Germinal center (tissue), 1 donor: Measurements from ENCODE around the gene SUGCT.
"Not testable (repeated sequence)": the region's sequence is repeated elsewhere in the genome, so short reads cannot be mapped to it uniquely, and the experiment has no call there.

ENCODE experiments used
- DNase-seq: peaks from one replicate; pipeline ENCODE4 v3.0.0; 2012; ENCODE audit warnings: mixed read lengths, low spot score

The SUGCT gene

DNA sequence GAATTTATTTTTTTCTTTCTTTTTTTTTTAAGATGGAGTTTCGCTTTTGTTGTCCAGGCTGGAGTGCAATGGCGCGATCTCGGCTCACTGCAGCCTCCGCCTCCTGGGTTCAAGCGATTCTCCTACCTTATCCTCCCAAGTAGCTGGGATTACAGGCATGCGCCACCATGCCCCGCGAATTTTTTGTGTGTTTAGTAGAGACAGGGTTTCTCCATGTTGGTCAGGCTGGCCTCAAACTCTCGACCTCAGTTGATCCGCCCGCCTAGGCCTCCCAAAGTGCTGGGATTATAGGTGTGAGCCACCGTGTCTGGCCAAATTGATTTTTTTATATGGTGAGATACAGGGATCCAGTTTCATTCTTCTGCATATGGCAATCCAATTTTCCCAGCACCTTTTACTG, 5.1 kb downstream of the SUGCT start:
- DNase-seq: not testable (repeated sequence)

DNA sequence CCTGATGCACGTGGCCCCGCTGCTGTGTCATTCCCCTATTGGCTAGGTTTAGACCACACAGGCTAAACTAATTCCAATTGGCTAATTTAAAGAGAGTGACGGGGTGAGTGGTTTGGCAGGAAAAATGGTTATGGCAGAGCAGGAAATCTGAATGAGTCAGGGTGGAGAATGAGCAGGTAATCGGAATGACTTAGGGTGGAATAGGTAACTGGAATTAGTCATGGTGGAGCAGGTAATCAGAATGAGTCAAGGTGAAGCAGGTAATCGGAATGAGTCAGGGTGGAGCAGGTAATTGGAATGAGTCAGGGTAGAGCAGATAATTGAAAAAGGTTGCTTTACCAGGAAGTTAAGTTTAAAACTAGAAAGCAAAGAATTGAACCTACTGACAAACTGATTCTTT, 7.1 kb downstream of the SUGCT start:
- DNase-seq: not testable (repeated sequence)

DNA sequence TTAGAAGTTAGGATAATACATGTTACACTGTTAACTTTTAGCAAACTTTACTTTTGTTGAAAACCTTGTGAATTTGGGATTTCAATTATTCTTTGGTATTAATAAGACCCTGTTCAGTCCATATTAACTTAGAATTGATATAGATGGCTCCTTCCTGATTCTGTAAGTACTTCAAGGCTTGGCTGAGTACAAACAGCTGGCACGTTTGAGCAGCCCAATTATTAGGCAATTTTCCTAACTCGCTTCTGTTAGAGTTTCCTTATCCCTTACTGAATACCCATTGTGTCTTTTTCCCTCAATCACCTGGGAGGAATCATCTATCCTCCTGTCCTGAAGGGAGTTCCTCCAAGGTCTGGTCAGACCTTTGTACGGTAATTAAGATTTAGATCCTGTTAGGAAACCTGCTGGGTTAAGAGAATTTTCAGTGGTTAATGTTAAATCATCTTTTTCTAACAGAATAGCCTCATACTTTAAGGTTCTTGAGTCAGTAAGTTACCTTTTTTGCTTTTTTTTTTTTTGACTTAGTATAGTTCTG, 10.9 kb downstream of the SUGCT start:
- not testable (repeated sequence) for DNase-seq

DNA sequence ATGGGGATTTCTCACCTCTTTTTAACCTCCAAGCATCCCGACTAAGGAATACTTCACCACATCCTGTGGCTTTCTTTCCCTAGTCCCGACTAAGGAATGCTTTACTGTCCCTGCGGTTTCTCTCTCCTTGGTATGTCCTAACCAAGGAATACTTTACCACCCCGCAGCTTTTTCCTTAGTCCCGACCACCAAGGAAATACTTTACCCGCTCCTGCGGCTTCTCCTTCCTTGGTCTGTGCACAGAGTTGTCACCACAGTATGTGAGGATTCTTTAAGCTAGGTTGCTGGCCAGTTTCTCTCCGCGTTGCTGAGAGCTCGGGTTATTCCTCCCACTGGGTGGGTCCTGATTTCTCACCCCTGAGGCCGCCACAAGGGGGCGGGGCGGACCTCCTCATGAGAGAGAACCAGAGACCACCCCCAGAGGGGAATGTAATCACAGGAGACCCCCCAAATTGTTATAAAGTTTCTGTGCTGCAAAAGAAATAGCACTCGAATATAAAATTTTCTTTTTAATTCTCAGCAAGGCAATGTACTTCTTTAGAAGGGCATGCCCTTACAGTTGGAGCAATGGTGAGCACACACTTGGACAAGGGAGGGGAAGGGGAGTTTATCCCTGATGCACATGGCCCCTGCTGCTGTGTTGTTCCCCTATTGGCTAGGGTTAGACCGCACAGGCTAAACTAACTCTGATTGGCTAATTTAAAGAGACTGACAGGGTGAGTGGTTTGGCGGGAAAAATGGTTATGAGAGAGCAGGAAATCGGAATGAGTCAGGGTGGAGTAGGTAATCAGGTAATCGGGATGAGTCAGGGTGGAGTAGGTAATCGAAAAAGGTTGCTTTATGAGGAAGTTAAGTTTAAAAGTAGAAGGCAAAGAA, 12.8 kb downstream of the SUGCT start:
- no peak for DNase-seq

DNA sequence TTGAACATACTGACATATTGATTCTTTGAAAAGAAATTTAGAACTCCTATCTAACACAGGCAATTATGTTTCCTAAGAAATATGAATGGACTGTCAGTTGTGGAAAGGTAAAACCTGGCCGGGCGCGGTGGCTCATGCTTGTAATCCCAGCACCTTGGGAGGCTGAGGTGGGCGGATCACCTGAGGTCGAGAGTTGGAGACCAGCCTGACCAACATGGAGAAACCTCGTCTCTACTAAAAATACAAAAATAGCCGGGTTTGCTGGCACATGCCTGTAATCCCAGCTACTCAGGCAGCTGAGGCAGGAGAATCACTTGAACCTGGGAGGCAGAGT, 13.4 kb downstream of the SUGCT start:
- not testable (repeated sequence) for DNase-seq

DNA sequence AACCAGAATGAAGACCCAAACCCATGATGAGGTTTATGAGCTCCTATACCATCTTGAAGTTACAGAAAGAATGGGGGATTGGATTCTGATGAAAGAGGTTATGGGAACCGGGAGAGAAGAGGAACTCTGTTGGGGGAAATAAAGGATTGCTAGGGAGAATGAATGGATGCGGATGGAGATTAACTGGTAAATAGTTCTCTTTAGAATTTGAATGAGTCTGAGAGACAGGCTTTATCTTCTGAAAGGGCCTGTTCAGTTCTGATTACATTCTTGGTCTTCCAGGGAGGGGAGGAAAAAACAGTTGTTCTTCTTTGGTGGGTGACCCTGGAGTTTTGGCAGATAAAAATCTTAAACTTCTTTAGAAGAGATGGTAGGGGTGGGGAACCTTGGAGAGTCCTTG, 13.9 kb downstream of the SUGCT start:
- DNase-seq: no peak

DNA sequence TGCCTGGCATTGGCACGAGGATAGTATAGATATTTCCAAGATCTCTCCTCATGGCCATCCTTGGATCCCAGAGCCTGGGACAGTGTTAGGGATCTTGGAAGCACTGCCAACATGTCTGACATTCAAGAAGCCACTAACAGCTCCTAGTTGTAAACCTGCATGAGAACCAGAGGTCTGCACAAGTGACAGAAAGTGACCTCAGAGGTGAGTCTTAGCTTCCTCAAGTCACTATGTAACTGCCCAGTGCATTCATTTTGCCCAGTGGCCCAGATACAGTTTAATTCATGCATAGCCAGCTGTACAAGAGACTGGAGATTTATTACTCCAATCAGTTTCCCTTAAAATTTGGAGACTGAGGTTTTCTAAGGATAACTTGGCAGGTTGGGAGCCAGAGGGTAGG, 16.7 kb downstream of the SUGCT start:
- no peak for DNase-seq

DNA sequence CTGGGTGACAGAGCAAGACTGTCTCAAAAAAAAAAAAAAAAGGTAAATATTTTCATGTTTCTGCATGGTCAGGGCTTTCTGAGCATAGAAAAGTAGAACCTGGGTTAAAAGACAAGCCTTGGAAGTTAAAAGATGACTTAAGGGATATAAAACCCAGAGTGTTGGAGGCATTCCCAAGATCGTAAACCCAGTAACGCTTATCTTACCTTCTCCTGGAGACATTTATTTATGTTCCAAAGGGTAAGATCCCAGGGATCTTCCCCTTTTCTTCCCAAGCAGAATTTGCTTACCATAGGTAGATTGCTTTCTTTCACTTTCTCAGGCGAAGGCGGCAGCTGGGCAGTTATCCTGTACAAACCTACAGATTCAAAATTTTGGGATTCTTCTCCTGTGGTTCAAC, 22.2 kb downstream of the SUGCT start:
- no peak for DNase-seq

DNA sequence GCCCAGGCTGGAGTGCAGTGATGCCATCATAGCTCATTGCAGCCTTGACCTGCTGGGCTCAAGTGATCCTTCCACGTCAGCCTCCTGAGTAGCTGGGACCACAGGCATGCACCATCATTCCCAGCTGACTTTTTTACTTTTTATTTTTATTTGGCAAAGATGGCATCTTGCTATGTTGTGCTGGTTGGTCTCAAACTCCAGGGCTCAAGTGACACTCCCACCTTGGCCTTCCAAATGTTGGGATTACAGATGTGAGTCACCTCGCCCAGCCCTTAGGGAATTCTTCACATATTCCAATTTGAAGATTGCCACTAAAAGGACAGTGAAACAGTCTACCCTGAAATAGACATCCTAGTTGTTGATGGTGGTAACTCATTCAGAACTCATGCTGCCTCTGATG, 27.7 kb downstream of the SUGCT start:
- no peak for DNase-seq

DNA sequence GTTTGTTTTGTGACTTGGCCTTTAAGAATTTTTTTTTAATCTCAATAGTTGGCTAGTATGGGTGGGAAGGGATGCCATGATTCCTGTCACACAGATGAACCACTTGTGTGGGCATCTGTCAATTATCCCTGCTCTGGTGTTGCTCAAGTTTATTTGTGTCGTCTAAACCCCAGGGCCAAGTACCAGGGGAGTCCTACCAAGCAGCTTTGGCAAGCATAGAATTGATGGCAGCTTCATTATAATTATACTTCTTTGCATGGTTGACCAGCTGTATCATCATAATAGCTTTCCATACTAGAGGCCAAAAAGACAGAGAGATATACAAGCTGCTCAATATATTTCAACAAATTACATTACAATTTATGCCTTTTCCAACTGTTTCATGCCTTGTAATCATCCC, 30.4 kb downstream of the SUGCT start:
- DNase-seq: no peak

DNA sequence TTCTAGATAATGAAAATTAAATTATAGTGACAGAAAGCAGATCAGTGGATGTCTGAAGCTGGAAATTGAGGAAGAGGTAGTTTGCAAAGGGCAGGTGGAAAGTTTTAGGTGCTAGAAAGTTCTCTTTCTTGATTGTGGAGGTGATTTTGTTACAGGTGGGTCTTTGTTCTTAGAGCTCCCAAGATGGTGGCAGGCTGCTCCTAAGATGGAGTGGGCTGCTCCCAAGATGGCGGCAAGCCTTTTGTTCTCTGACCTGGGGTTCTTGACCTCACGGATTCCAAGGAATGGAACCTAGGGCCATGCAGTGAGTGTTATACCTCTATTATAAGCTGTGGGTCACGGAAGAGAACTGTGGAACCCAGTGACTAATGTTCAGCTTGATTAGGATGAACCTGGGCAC, 32.5 kb downstream of the SUGCT start:
- no peak for DNase-seq

DNA sequence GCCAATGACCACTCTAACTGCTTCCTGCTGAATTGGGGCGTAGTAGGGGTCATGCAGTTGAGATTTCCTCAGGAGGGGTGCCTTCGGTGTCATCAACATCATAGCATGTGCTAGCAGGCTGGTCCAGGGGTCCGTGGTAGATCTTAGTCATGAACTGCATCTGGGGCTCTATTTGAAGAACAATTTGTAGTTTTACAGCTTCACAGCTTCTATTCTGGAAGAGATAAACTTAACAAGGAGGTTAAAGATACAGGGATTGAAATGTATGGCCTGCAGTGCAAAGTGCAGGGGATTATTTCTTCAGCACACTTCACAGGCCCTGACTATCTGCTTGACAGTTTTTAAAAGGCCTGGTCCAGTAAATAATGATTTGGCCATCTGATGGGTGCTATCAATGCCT, 33.5 kb downstream of the SUGCT start:
- DNase-seq: not testable (repeated sequence)

DNA sequence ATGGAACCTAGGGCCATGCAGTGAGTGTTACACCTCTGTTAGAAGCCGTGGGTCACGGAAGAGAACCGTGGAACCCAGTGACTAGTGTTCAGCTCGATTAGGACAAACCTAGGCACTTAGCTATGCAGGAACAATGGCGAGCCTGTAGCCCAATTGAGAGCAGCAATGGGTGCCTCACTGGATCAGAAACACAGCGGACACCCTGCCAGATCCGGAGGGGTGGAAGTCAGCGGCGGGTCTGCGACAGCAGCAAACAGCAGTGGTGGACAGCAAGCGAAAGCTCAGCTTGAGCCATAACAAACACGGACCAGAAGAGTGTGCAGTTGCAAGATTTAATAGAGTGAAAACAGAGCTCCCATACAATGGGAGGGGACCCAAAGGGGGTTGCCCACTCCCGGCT, 38.3 kb downstream of the SUGCT start:
- DNase-seq: not testable (repeated sequence)

DNA sequence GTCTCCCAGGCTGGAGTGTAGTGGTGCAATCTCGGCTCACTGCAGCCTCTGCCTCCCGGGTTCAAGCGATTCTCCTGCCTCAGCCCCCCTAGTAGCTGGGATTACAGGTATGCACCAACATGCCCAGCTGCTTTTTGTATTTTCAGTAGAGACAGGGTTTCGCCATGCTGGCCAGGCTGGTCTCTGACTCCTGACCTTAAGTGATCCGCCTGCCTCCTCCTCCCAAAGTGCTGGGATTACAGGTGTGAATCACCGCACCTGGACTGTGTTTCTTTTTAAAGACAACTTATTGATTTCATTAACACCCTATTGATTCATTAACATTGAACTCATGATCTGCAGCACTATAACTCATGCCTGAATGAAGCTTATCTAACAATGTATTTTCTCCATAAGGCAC, 40.5 kb downstream of the SUGCT start:
- DNase-seq: not testable (repeated sequence)

DNA sequence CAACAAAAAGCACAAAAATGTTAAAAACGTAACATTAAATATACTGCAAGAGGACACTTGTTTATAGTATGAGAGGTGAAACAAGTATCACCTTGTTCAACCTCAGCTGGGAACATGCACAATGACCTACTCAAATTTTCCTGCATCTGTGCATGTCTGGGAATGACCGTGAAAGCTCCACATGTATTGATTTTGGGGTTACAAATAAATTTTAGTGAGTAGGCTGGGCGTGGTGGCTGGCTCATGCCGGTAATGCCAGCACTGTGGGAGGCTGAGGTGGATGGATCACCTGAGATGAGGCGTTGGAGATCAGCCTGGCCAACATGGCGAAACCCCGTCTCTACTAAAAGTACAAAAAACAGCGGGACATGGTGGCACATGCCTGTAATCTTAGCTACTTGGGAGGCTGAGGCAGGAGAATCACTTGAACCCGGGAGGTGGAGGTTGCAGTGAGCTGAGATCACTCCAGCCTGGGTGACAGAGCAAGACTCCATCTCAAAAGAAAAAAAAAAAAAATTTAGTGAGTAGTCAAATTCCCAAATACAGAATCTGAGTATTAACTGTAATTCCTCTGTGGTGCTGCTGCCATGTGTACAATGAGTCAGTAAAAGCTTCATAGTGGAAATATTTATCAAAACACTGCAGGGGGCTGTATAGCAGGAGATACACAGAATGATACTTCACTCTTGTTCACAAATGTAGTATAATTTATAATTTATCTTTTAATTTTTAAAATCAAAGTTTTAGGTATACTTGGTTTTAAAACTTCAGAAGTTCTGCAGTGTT, 41.1 kb downstream of the SUGCT start:
- no peak for DNase-seq

DNA sequence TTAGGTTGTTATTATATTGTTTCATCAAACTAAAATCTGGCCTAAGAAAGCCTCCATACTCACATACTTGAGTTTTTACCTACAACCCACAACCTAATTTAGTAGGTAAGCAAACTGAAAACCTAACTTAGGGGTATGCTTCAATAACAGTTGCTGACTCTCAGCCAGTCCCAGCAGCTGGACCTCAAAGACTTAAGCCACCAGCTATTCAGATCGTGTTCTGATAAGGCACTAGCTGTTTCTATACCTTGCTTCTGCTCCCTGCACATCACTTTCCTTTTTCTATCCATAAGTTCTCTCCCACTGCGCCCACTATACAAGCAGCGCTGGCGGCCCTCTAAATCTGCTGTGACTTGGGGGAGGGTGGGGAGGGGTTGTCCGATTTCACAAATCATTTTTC, 42.3 kb downstream of the SUGCT start:
- DNase-seq: no peak

DNA sequence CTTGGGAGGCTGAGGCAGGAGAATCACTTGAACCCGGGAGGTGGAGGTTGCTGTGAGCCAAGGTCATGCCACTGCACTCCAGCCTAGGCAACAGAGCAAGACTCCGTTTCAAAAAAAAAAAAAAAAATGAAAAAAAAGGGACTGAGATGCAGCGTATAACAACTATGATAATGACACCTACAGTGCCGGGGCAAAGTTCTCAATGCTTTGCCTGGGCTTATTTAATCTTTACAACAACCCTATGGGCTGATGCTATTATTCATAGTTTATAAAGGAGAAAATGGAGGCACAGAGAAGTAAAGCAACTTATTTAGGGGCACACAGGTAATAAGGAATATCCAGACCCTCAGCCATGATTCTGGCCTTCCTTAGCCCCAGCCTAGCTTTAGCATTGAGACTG, 47.6 kb downstream of the SUGCT start:
- DNase-seq: no peak

DNA sequence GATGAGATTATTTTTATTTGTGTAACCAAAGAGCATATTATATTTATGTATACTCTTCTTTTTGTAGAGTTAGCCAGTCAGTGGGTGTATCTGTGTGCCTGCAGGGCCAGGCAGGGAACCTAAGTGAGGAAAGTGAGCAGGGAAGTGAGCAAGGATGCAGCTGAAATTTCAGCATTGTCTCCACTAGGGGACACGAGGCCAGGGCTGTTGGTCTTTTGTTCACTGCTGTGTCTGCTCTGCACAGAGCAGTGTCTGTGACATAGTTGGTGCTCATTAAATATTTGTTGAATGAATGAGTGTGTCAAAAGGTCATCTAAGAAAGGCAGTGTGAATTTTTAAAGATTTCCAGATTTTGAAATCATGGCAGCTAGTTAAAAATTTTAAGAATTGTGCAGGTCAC, 51.8 kb downstream of the SUGCT start:
- no peak for DNase-seq

DNA sequence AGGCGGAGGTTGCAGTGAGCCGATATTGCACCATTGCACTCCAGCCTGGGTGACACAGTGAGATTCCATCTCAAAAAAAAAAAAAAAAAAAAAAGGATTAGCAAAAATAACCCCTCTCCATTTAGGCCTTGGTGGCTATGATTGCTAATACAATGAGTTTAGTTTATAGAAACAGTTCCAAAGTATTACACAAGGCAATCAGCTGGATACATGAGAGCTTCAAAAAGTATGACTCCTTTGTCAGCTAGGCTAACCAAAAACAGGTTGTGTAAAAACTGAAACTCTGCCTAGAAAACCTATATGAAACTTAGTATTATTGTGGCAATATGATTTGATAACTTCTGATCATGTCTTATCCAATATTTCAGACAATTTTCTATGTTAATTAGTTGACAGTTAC, 57.2 kb downstream of the SUGCT start:
- no peak for DNase-seq

DNA sequence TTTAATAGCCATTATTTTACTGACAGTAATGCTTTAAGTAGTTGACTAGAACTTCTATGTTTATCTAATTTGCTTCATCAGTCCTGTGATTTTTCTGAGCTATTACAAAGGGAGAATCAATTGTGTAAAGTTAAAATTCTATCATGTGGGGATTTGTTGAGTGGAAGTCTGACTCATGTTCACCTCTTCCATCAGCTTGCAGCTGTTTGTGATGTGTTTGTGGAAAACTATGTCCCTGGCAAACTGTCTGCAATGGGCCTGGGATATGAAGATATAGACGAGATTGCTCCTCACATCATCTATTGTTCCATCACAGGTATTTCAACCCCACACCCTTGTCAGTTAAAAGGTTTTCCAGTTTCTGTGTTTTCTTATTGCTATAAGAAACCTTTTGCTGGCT, 59.9 kb downstream of the SUGCT start:
- no peak for DNase-seq

DNA sequence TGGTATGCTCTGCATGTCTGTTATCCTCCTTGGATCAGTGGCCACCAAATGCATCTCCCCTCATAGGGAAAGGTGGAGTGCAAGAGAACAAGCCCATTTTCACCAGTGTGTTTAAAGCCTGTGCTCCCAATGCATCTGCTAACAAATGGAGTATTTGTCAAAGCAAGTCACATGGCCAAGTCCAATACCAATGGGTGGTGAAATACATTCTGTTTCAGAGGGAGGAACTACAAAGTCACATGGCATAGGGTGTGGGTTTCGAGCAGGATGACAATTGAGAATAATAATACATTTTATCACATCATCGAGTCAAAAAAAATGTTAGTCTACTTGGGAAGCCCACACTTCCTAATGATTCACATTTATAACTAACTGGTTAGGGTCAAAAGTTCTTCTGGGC, 62.7 kb downstream of the SUGCT start:
- DNase-seq: no peak

DNA sequence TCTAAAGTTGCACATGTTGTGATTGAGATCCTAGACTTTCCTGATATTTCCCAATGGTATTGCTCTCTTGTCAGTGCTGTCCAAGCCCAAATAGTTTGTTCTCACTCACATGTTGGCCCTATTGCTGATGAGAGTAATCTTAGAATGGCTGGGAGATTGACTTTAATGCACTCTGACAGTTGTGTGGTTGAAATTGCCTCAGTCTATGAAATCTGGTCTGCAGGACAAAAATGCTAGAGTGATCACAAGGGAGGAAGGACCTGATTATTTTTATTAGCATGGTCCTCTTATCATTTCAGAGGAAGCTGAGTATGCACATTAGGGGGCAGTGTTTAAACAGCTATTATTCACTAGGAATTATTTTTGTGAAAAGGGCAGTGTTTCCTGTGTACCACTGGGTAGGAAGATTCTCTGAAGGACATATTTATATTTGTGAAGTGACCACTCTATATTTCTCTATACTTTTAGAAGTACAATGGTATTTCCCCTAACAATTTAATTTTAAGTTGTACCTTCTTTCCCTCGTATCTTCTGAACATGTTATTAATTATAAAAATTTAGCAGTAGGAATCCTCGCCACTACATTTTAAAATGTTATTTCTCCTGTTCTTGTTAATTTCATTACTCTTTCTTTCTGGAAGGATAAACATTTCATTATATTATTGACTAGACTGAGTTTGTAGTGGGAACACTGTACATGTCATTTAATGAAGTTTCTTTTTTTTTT, 64.4 kb downstream of the SUGCT start:
- DNase-seq: no peak

DNA sequence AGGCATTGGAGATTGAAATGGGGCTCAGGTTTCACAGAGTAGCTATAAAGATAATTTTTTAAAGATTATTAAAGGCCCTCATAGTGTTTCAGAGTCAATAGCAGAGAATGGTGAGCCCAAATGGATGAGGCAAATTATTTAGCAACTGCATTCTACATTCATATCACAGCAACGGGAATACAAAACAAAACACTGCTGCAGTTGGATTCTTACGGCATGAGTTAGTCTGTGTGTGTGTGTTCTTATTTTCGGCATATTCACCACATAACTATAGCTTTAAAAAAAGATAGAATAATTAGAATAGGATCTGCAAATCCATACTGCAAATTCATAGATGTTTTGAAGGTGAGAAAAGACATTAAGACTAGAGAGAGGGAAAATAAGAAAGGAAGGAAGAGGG, 66.0 kb downstream of the SUGCT start:
- no peak for DNase-seq
